Osteoblast (primary cell): ENCODE results near the gene KIAA0753. TPM values are rescaled to one million over a fixed set of nuclear protein-coding genes. Genes with fewer than 3 reads are reported as not detected.
"Not testable (repeated sequence)": the region's sequence is repeated elsewhere in the genome, so short reads cannot be mapped to it uniquely, and the experiment has no call there.

ENCODE experiments used
- DNase-seq: peaks from one replicate; pipeline ENCODE4 v3.0.0; 2011; ENCODE audit warnings: low spot score, mixed read lengths; ENCODE audit not compliant: insufficient read length; ENCODE audit errors: missing footprints
- H2AFZ ChIP-seq: 2 replicates; pipeline ENCODE4 v1.6.0; 2011; ENCODE audit warnings: mild to moderate bottlenecking, low read length
- H3K27ac ChIP-seq: 2 replicates; pipeline ENCODE4 v1.5.1; 2011; ENCODE audit warnings: mild to moderate bottlenecking, low read depth, low read length, moderate library complexity
- H3K27me3 ChIP-seq: 2 replicates; pipeline ENCODE4 v1.6.0; 2012; ENCODE audit warnings: mild to moderate bottlenecking, control low read depth, inconsistent platforms, low read length, moderate library complexity; ENCODE audit not compliant: insufficient read depth
- H3K36me3 ChIP-seq: 2 replicates; pipeline ENCODE4 v1.5.1; 2011; ENCODE audit warnings: mild to moderate bottlenecking, low read length, control low read depth, moderate library complexity; ENCODE audit not compliant: insufficient read depth
- H3K4me1 ChIP-seq: 2 replicates; pipeline ENCODE4 v1.5.1; 2011; ENCODE audit warnings: mild to moderate bottlenecking, low read length, control low read depth, moderate library complexity; ENCODE audit not compliant: insufficient read depth
- H3K4me2 ChIP-seq: 2 replicates; pipeline ENCODE4 v1.6.0; 2011; ENCODE audit warnings: mild to moderate bottlenecking, low read length; ENCODE audit not compliant: insufficient read depth
- H3K4me3 ChIP-seq: fragments of 200-600 bp; sonication (generic); 3 replicates; pipeline ENCODE4 v1.5.1; 2012; ENCODE audit warnings: mild to moderate bottlenecking, low read length, inconsistent platforms; ENCODE audit not compliant: insufficient read depth
- H3K79me2 ChIP-seq: 2 replicates; pipeline ENCODE4 v1.6.0; 2012; ENCODE audit warnings: mild to moderate bottlenecking, low read length, control low read depth, inconsistent platforms; ENCODE audit not compliant: insufficient read depth
- H3K9me3 ChIP-seq: 2 replicates; pipeline ENCODE4 v1.5.1; 2011; ENCODE audit warnings: low read depth, low read length, control low read depth
- H4K20me1 ChIP-seq: 2 replicates; pipeline ENCODE4 v1.6.0; 2012; ENCODE audit warnings: mild to moderate bottlenecking, low read length, control low read depth; ENCODE audit not compliant: insufficient read depth
- total RNA-seq: library from RNA; depleted of rRNA; stranded (reverse); fragments of >200 nt; gene quantifications from 2 replicates; pipeline ENCODE4 v1.2.3, GENCODE V29; 2012
- TF ChIP-seq, protein P1 (sequence below): IDR thresholded peaks from 2 replicates; pipeline ENCODE4 v1.5.1; 2011; ENCODE audit warnings: mild to moderate bottlenecking, low read depth, low read length, moderate library complexity; ENCODE audit errors: extremely low read depth

KIAA0753 gene
- total RNA-seq, 1 donor = 17.0 TPM

DNA sequence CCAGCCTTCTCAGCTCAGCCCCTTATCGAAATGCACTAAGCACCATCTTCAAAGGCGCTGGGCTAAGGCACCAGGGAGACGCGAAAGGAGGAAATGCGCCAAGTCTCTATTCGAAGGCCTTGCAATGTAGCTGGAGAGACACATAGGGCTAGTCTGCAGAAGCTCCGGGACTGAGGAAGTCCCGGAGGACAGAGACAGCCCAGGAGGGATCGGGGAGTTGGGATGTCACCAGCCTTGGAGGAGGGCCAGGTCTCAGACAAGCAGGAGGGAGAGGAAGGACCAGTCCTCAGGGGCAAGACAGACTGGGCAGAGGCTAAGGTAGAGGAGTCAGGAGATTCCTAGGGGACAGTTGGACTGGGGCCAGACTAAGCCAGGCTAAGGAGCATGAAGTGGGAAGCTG, 19.6 kb upstream of the KIAA0753 start:
- H3K9me3 ChIP-seq = no peaks in the 10 kb centered on the region
- H4K20me1 ChIP-seq = no peaks in the 10 kb centered on the region
- no peak overlapping the region for H3K4me2 ChIP-seq
- H3K79me2 ChIP-seq = no peaks in the 10 kb centered on the region
- H3K4me1 ChIP-seq = no peaks in the 10 kb centered on the region
- peaks cover 56% of the 10 kb centered on the region for H3K27me3 ChIP-seq
- TF ChIP-seq, protein P1, sequence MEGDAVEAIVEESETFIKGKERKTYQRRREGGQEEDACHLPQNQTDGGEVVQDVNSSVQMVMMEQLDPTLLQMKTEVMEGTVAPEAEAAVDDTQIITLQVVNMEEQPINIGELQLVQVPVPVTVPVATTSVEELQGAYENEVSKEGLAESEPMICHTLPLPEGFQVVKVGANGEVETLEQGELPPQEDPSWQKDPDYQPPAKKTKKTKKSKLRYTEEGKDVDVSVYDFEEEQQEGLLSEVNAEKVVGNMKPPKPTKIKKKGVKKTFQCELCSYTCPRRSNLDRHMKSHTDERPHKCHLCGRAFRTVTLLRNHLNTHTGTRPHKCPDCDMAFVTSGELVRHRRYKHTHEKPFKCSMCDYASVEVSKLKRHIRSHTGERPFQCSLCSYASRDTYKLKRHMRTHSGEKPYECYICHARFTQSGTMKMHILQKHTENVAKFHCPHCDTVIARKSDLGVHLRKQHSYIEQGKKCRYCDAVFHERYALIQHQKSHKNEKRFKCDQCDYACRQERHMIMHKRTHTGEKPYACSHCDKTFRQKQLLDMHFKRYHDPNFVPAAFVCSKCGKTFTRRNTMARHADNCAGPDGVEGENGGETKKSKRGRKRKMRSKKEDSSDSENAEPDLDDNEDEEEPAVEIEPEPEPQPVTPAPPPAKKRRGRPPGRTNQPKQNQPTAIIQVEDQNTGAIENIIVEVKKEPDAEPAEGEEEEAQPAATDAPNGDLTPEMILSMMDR = no peak
- DNase-seq = no peak
- H3K27ac ChIP-seq = no peak overlapping the region
- no peak overlapping the region for H3K4me3 ChIP-seq
- H2AFZ ChIP-seq = no peak overlapping the region
- H3K36me3 ChIP-seq = no peaks in the 10 kb centered on the region

DNA sequence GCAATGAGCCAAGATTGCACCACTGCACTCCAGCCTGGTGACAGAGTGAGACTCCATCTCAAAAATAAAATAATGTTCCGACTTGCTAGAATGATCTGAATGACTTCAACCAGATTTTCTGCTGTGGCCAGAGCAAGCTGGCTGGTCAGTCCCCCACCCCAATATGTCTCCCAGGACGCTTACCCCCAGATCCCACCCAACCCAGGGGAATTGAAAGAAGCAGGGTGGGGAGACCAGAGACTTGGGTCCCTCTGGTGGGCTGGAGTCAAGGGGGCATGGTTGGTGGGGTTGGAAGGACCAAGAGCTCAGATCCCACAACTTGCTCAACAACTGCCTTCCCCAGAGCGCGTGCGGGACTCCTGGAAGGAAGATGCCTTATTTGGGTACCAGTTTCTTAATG, 17.9 kb upstream of the KIAA0753 start:
- H3K27ac ChIP-seq, H2AFZ ChIP-seq, H3K79me2 ChIP-seq, H3K4me3 ChIP-seq, DNase-seq, H3K36me3 ChIP-seq, H3K4me2 ChIP-seq, H3K4me1 ChIP-seq, H4K20me1 ChIP-seq, H3K9me3 ChIP-seq: not testable (repeated sequence)
- peaks cover 66% of the 10 kb centered on the region for H3K27me3 ChIP-seq

DNA sequence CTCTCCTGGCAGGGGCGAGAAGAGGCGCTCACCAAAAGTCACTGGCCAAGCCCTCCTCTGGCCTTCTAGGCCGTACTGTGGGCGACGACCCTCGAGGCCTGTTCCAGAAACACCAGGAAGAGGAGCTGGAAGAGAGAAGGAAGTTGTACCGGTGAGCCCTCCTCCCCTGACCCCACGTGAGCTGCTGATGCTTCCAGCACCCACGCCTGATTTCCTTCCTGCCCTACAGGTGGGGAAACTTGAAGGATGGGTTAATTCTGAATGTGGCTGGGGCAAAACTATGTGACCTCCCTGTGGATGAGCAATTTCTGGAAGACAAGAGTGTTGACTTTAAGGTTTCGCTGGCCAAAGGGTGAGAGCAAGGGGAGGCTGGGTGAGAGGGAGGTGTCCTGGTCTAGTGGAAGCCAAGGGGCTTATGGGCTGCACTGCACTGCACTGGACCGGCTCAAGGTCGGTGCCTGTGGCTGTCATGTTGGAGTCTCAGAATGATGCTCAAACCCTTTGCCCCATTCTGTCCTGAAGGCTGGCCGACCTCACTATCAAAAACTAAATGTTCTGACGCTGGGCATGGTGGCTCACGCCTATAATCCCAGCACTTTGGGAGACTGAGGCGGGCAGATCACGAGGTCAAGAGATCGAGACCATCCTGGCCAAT, 17.2 kb upstream of the KIAA0753 start:
- DNase-seq = peak; percentile 31
- H4K20me1 ChIP-seq = no peaks in the 10 kb centered on the region
- H3K27ac ChIP-seq = no peak overlapping the region
- H3K36me3 ChIP-seq = no peaks in the 10 kb centered on the region
- H3K4me2 ChIP-seq = no peak overlapping the region
- no peaks in the 10 kb centered on the region for H3K4me1 ChIP-seq
- H3K9me3 ChIP-seq = no peaks in the 10 kb centered on the region
- H3K27me3 ChIP-seq = peaks cover 66% of the 10 kb centered on the region
- H2AFZ ChIP-seq = no peak overlapping the region
- TF ChIP-seq, protein P1 = no peak
- no peak overlapping the region for H3K4me3 ChIP-seq
- H3K79me2 ChIP-seq = no peaks in the 10 kb centered on the region

DNA sequence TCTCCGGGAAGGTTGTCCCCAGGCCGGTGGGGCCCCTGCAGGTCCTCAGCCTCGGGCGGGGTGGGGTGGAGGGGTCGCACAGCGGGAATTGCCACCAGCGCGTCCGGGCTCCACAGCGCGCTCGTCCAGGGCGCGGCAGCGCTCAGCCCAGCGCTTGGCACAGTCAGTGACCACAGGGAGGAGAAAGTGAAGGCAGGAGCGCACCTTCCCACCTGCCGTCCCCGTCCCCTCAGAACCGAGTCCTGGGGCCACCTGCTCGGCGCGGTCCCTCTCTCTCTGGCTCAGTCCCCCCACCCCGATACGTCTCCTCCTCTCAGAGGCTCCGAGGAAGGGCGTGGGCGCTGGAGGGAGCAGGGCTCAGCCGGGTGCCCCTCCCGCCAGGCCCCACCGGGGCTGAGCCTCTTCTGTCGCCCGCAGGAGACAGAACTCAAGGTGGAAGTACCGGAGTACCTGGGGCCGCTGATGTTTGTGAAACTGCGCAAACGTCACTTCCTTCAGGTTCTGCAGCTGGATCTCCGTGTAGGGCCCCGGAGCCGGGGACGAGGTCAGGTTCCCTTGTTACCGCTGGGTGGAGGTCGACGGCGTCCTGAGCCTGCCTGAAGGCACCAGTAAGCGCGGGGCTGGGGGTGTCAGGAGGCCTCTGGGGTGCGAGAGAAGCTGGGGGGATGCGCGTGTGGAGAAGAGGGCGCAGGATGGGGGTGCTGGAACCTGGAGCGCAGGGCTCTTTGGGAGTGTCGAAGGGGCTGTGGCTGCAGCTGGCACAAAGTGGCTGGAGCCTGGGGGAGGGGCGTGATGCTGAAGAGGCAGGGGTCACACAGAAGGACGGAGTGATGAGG, 16.5 kb upstream of the KIAA0753 start:
- H2AFZ ChIP-seq, H3K4me1 ChIP-seq, H3K36me3 ChIP-seq, H4K20me1 ChIP-seq, H3K4me3 ChIP-seq, H3K4me2 ChIP-seq, H3K9me3 ChIP-seq, H3K79me2 ChIP-seq, H3K27ac ChIP-seq: not testable (repeated sequence)
- H3K27me3 ChIP-seq = peaks cover 61% of the 10 kb centered on the region
- DNase-seq = peak; percentile 44

DNA sequence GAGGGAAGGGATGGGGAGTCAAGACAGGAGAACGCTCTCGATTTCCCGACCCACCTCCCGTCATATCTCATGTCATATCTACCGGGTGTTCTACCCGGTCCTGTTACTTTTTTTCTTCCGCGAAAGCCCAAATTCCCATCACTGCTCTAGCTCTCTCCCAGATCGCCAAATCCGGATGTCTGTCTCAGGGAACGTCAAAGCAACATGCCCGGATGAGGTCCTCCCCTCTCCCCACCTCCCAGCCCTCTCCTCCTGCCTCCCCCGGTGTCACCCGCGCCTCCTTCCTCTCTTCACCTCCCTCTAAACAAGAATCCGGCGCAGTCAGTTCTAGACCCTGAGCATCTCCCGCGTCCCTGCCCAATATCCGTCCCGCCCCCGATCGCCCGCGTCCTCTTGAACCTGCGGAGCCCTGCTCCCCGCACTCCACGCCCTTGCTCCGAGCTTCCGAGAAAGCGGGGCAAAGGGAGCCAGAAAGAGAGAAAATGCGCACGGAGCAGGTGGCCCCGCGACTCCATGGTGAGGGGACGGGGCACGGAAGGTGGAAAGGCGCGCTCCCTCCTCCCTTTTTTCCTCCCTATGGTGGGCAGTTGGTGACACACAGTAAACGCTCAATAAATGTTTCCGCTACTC, 15.3 kb upstream of the KIAA0753 start:
- not testable (repeated sequence) for H3K27ac ChIP-seq, H4K20me1 ChIP-seq, H3K36me3 ChIP-seq, H3K9me3 ChIP-seq, H3K79me2 ChIP-seq, H3K4me3 ChIP-seq, H3K4me1 ChIP-seq, H2AFZ ChIP-seq, DNase-seq, H3K4me2 ChIP-seq
- H3K27me3 ChIP-seq = peaks cover 52% of the 10 kb centered on the region
